Measurements from ENCODE around the gene RPP25L.

The RPP25L gene

DNA sequence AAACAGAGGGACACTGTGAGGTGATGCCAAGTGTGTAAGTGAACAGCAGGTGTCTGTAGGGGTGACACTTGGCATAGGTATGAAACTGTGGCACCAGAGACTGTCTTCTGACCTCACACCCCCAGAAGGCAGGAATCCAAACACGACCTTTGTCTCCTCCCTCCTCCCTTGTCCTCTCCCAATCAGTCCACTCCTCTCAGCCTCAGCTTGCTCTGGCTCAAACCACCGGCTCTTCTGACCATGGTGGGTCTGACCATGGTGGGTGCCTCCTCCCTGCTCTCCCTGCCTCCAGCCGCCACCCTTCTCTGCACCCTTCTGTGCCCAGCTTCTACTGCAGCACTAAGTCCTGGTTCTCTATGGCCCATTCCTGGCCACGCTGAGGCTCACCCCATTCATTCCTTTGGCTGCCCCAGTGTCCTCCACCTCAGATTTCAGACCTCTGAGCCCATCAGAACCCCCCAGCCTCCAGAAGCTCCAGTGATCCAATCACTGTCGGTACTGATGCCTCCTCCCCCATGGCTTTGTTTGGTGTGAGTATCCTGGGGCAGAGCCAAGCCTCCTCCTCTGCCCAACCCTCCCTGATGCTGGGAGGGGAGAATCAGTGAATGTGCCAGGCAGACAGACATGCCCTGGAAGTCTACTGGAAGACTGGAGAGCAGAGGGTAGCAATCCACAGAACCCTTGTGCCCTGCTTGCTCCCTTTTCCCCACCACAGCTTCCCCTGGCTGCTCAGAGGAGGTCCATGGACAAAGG, 18.7 kb upstream of the RPP25L start:
- TF ChIP-seq, protein P1, sequence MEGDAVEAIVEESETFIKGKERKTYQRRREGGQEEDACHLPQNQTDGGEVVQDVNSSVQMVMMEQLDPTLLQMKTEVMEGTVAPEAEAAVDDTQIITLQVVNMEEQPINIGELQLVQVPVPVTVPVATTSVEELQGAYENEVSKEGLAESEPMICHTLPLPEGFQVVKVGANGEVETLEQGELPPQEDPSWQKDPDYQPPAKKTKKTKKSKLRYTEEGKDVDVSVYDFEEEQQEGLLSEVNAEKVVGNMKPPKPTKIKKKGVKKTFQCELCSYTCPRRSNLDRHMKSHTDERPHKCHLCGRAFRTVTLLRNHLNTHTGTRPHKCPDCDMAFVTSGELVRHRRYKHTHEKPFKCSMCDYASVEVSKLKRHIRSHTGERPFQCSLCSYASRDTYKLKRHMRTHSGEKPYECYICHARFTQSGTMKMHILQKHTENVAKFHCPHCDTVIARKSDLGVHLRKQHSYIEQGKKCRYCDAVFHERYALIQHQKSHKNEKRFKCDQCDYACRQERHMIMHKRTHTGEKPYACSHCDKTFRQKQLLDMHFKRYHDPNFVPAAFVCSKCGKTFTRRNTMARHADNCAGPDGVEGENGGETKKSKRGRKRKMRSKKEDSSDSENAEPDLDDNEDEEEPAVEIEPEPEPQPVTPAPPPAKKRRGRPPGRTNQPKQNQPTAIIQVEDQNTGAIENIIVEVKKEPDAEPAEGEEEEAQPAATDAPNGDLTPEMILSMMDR (conservative IDR thresholded peaks at IDR 0.05; ENCODE audit: low read depth, low read length) = no peak
- H3K4me3 ChIP-seq (ENCODE audit: low read depth, low read length) = no peak overlapping the region
- DNase-seq (ENCODE audit: low read depth) = no peak

DNA sequence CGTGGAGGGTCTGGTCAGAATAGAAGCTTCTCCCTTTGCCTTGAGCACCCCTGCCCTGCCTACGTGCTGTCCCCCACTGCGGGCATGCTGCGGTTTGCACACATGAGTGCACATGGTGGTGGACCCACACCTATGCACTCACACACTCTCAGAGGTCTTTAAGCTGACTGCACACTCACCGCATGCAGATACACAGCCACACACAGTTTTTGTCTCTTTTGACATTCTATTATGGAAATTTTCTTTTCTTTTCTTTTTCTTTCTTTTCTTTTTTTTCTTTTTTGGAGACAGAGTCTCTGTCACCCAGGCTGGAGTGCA, 17.6 kb upstream of the RPP25L start:
- TF ChIP-seq, protein P1 (conservative IDR thresholded peaks at IDR 0.05; ENCODE audit: low read depth, low read length) = no peak
- no peak overlapping the region for H3K4me3 ChIP-seq (ENCODE audit: low read depth, low read length)
- no peak for DNase-seq (ENCODE audit: low read depth)

DNA sequence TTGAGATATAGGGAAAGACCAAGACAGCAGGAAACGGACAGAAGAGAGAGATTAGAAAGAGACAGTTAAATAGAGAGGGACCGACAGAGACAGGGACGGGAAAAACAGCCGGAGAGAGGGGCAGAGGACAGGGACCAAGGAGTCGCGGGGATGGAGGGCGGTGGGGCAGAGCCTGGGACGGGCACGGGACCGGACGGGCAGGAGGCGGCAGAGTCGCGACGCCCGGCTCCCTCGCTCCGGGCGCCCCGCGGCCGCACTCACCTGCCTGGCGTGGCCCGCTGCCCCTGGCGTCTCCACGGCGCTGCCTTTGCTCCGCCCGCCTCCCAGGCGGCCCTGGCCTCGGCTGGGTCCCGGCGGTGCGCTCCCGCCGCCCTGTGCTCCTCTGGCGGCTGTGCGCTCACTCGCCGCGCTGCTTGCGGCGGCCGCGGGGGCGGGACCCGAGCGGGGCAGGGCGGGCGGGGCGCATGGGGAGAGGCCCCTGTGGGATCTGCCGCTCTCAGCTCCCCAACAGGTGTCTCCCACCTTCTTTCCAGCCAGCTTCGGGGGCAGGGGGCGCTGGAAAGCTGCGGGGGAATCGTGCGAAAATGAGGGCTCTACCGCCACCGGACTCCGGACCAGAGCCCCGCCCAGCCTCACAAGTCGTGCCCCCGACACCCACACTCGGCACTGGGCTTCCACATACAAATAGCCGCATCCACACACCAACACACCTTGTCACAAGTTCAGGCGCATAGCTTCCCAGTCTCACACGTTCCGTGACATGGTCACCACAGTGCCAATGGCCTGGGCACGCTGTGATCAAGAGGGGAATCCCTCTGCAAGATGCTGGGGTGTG, 17.0 kb upstream of the RPP25L start, which contains the start of gene ARID3C:
ARID3C (minus strand) TSS at position 411 of the 835 bp plus-strand sequence. CDS start 1,052 bp downstream, outside the sequence.
- TF ChIP-seq, protein P1 (conservative IDR thresholded peaks at IDR 0.05; ENCODE audit: low read depth, low read length) = no peak
- H3K4me3 ChIP-seq (ENCODE audit: low read depth, low read length) = peak within 1 kb of the TSS; percentile 20
- no peak for DNase-seq (ENCODE audit: low read depth)

DNA sequence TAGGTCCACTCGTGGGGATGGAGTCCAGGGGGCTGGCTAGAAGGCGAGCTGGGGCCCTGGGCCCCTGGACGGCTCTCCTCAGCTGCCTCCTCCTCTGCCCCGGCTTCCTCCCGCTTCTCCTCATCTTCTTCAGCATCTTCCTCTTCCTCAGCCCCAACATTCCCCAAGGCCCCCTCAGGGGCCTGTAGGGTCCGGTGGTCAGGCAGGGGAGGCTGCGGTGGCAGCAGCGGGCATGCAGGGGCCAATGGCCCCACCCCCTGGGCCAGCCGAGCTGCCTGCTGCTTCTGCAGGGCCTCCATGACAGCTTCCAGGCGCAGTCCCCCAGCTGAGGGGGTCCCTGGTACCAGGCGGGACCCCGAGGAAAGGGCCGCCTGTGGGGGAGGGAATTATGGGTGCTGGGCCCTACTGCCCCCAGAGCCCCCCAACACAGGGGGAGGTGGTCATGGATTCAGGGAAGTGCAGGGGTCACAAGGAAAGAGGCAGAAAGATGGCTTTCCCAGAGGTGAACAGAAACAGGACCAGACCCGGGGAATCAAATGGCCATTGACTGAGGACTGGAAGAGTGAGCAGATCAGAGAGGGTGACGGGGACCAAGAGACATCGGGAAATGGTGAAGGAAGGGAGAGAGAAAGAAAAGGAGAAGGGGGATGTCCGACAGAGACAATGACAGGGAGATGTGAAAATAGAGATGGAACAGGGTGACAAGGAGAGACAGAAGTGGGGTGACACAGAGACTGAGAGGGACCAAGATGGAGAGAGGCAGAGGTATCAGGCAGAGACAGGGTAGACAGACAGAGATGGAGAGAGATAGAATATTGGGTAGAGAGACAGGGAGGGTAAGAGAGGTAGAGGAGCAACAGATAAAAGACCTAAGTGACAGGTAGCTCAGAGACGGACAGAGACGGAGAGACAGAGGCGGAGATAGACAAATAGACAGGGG, 16.1 kb upstream of the RPP25L start:
- H3K4me3 ChIP-seq (ENCODE audit: low read depth, low read length) = no peak overlapping the region
- no peak for DNase-seq (ENCODE audit: low read depth)

DNA sequence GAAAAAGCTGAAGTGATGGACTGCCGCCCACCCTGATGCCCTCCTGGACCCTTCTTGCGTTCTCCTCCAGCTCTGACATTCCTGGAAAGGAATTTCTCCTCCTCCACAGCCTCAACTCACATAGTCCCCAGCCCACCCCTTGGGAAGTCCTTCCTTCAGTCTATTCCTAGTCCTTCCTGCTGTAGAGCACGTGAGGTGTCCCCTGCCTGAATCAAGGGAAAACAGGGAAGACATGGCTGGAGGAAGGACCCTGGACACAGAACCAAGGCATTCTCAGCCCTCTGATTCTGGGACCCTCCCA, 13.2 kb upstream of the RPP25L start:
- no peak overlapping the region for H3K4me3 ChIP-seq (ENCODE audit: low read depth, low read length)
- DNase-seq (ENCODE audit: low read depth) = no peak
- TF ChIP-seq, protein P1 (conservative IDR thresholded peaks at IDR 0.05; ENCODE audit: low read depth, low read length) = no peak

More for the DNA sequence above, 16.1 kb upstream of the RPP25L start:
- TF ChIP-seq, protein P1 (conservative IDR thresholded peaks at IDR 0.05; ENCODE audit: low read depth, low read length) = no peak

DNA sequence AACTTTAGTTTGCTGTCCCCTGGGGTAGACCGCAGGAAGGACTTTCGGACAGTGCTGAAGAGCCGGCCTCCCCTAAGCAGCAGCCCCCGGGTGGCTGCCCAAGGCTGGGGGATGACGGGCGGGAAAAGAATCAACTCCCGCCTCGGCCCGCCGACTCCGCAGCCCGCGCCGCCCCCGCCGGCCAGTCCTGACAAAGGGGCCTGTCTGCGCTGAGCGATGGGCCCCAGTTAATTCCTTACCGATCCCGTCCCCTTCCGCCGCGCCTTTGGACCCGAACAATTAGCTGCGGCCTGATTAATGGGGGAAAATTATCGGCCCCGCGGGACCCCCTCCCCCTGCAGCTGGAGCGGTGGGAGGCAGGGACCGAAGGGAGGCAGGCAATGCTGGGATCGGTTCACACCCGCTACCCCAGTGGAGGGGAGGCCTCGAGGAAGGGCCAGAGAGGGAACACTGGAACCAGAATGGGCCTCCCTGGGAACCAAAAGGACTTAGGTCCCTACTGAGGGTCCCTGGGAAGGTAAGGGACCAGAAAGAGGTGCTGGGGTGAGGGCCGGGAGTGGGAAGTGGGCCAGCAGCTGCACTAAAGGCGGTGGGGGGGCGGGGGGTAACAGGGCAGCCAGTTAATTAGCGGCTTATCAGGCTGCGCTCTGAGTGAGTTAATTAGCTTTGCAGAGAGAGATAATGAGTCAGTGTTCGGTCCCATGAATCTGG, 12.7 kb upstream of the RPP25L start:
- no peak overlapping the region for H3K4me3 ChIP-seq (ENCODE audit: low read depth, low read length)
- no peak for DNase-seq (ENCODE audit: low read depth)
- TF ChIP-seq, protein P1 (conservative IDR thresholded peaks at IDR 0.05; ENCODE audit: low read depth, low read length) = no peak

Measured in choroid plexus epithelial cell (primary cell).